ENCODE results near the gene SNTG2.

Gene SNTG2

DNA sequence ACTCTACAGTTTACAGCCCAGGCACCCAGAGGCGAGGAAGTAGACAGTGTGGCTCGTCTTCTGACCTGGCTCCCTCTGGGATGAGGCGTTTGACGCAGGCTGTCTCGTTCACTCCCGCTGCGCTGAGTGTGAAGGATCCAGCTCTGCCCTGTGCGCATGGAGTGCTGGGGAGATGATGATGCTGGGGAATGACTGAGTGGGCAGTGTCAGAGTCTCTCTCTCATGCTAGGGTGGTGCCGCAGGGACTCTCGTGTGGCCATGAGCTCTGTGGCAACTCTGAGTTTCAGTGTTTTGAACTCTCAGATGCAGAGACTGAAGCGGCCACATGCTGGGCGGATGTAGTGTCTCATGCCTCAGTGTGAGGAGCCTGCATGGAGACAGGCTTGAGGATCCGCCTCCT, 344.3 kb downstream of the SNTG2 start:
- DNase-seq (ENCODE audit: low read depth) = no peak
- no peak overlapping the region for H3K4me3 ChIP-seq (ENCODE audit: control insufficient read depth, low read depth, low read length)
- TF ChIP-seq CTCF (IDR thresholded peaks at IDR 0.05; ENCODE audit: control insufficient read depth, insufficient read depth, low read depth, low read length, missing control alignments) = no peak

DNA sequence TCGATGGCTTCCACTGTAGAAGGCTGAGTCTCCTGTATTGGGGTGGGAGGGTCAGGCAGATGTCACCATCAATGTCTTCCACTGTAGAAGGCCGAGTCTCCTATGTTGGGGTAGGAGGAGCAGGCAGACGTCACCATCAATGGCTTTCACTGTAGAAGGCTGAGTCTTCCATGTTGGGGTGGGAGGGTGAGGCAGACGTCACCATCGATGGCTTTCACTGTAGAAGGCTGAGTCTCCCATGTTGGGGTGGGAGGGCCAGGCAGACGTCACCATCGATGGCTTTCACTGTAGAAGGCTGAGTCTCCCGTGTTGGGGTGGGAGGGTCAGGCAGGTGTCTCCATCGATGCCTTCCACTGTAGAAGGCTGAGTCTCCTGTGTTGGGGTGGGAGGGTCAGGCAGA, 345.1 kb downstream of the SNTG2 start:
- no peak for DNase-seq (ENCODE audit: low read depth)
- no peak overlapping the region for H3K4me3 ChIP-seq (ENCODE audit: control insufficient read depth, low read depth, low read length)
- no peak for TF ChIP-seq CTCF (IDR thresholded peaks at IDR 0.05; ENCODE audit: control insufficient read depth, insufficient read depth, low read depth, low read length, missing control alignments)

DNA sequence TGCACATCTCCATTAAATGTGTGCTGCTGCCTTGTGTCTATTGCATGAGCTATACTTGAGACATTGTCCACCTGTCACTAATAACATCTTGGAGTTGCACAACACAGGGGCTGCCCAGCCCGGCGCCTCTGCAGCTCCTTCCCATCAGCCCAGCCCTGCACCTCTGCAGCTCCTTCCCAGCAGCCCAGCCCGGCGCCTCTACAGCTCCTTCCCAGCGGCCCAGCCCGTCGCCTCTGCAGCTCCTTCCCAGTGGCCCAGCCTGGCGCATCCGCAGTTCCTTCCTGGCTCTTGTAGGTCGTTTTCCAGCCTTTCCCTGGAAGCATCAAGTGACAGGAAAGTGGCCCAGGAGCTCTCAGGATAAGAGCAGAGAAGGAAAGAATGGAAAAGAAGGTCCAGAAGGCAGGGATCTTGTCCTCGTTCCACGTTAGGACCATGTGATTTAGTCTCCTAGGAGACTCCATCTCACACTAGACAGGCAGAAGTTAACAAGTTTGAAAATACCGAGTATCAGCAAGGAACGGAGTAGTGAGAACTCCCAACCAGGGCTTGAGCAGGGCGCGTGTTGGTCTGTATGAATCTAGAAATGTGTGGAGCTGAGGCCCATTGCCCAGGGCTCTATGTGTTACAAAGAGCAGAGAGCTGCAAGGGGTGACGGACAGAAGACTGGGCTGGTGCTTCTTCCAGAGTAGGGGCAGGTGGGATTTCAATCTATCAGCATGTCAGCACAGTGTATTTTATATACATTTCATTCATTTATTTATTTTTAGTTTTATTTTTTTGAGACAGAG, 346.9 kb downstream of the SNTG2 start:
- H3K4me3 ChIP-seq (ENCODE audit: control insufficient read depth, low read depth, low read length) = no peak overlapping the region
- no peak for TF ChIP-seq CTCF (IDR thresholded peaks at IDR 0.05; ENCODE audit: control insufficient read depth, insufficient read depth, low read depth, low read length, missing control alignments)
- no peak for DNase-seq (ENCODE audit: low read depth)

- no peak for TF ChIP-seq CTCF (IDR thresholded peaks at IDR 0.05; ENCODE audit: control insufficient read depth, insufficient read depth, low read depth, low read length, missing control alignments)
- no peak overlapping the region for H3K4me3 ChIP-seq (ENCODE audit: control insufficient read depth, low read depth, low read length)
- DNase-seq (ENCODE audit: low read depth) = no peak
Observed at GRCh38 chr2:1299043-1299442, 348.4 kb downstream of the SNTG2 start.

DNA sequence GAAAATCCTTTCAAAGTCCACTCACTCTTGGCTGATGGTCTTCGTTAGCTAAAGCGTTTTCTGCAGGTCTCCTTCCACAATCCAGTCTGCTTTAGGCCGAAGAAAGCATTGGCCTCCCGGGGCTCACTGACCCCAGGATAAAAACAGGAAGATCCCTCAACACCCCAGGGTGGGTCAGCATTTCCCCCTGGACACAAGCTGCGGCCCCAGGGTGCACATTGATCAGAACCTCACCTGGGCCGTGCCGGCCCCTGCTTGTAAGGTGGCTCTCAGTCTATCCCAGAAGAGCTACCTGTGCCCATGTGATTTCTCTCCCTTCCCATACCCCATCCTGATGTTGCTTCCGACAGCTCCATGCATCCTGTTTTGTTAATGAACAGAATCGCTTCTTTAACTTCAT, 349.6 kb downstream of the SNTG2 start:
- no peak overlapping the region for H3K4me3 ChIP-seq (ENCODE audit: control insufficient read depth, low read depth, low read length)
- no peak for DNase-seq (ENCODE audit: low read depth)
- no peak for TF ChIP-seq CTCF (IDR thresholded peaks at IDR 0.05; ENCODE audit: control insufficient read depth, insufficient read depth, low read depth, low read length, missing control alignments)

DNA sequence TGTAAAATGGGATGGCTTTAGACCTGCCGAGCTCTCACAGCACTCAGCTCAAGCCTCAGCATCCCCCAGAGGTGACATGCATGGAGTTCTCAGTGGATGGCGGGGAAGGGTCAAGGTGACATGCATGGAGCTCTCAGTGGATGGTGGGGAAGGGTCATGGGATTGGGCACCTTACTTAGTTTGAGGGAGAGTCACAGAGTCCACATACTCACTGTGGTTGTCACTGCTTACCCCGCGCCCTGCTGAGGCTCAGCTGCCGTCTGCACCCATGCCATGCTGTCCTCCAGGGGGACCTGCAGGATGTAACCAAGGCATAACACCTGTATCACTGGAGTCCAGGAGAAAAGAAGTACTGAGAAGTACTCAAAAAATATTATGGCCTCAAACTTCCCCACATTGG, 350.4 kb downstream of the SNTG2 start:
- no peak overlapping the region for H3K4me3 ChIP-seq (ENCODE audit: control insufficient read depth, low read depth, low read length)

More for the DNA sequence above, 350.4 kb downstream of the SNTG2 start:
- TF ChIP-seq CTCF (IDR thresholded peaks at IDR 0.05; ENCODE audit: control insufficient read depth, insufficient read depth, low read depth, low read length, missing control alignments) = no peak
- no peak for DNase-seq (ENCODE audit: low read depth)

Measured in AG09309 (cell line).